Measurements from ENCODE around the gene CNTN1.
"Not testable (repeated sequence)": the region's sequence is repeated elsewhere in the genome, so short reads cannot be mapped to it uniquely, and the experiment has no call there.

CNTN1 gene

DNA sequence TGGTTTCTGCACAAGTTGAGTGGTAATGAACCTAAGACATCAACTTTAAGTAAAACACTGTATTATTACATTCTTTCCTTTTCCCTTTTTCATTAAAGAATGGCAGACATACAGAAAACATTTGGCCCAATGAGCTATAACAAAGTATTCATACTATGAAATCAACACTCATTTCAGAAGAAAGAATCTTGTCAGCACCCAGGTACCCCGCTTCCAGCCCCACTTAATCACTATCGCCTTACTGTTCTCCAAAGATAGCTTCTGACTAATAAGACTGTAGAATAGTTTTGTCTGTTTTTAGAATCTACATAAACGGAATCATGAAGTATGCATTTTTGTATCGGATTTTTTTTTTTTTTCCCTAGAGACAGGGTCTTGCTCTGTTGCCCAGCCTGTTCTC, 9.5 kb downstream of the CNTN1 start:
- no peak for DNase-seq (ENCODE audit: low spot score)

GRCh38 chr12:40711121-40711520, 18.9 kb downstream of the CNTN1 start:
- DNase-seq (ENCODE audit: low spot score): no peak

DNA sequence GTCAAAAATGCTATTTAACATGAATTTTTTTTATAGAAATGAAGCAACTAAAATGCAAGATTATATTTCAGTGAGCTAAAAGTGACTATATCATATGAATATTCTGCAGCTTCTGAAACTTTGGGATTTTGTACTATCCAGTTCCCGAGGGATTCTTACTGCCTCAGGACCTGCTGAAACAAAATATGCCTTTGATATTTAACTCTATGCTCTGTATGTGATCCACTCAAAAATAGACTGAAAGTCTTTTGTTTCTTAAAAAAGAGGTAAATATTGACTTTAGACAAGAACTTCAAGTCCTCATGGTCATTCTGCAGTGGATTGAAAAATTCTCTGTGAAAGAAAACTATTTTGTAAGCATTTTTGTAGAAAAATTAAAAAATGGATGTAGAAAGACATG, 22.4 kb downstream of the CNTN1 start:
- no peak for DNase-seq (ENCODE audit: low spot score)

DNA sequence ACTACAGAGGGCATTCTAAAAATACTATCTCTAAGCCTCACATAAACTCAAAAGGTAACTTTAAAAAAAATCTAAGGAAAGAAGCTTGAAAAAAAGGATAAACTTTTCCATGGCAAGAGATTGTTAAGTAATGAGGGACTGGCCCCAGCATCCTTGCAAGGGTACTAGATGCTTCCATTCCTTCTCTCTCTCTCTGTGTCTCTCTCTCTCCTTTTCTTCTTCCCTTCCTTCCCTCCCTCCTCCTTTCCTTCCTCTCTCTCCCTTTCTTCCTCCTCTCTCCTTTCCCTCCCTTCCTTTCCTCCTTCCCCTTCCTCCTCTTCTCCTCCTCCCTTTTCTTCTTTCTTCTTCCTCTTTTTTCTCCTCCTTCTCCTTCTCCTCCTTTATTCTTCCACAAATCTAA, 23.8 kb downstream of the CNTN1 start:
- no peak for DNase-seq (ENCODE audit: low spot score)

- DNase-seq (ENCODE audit: low spot score): no peak
Observed at GRCh38 chr12:40717576-40717975, 25.3 kb downstream of the CNTN1 start.

GRCh38 chr12:40718878-40719372, 26.7 kb downstream of the CNTN1 start:
- DNase-seq (ENCODE audit: low spot score): no peak

DNA sequence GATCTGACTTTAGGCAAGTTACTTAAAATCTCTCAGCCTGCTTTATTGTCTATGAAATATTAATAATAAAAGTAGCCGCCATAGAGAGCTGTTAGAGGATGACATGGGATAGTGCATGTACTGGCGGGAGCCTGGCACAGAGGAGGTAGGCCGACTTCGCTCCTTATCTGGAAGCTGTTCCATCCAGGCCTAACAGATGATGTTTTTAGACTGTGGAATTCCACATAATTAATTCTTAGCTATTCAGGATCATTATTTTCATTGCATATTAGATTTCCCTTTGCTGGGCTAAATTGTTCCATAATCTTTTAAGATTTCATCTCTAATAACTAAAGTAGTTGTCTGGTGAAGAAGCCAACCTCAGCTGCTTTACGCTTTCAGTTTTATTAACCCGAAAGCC, 30.8 kb downstream of the CNTN1 start:
- DNase-seq (ENCODE audit: low spot score): no peak

- no peak for DNase-seq (ENCODE audit: low spot score)
Observed at GRCh38 chr12:40726366-40726765, 34.1 kb downstream of the CNTN1 start.

DNA sequence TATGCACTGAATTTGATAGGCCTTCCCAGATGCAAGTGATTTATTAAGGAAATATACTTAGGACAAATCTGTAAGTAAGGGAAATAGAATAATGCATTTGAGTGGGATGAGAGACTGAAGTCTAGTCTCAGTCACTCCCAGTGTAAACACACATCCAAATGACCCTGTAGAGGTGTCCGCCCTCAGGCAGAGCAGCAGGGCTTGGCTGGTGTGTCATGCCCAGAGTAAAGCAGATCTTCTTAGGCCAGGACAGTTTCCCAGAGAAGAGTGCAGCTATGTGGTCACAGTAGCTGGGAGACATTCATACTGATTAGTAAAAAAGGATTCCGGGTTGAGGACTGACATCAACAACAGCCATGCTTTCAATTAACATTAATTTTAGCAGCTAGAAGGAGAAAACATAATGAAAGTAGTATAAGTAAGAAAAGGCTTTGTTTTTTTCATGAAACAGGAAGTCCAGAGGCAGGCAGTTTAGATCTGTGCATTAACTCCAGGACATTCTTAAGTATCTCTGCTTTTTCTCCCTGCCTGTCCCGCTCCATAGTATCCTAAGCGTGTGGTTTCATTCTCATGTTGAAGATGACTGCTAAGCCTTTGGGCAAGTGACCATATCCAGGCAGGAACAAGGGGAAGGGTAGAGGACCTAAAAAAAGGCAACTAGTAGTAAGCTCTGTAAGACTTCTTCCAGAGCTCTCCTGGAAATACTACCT, 35.7 kb downstream of the CNTN1 start:
- DNase-seq (ENCODE audit: low spot score): no peak

DNA sequence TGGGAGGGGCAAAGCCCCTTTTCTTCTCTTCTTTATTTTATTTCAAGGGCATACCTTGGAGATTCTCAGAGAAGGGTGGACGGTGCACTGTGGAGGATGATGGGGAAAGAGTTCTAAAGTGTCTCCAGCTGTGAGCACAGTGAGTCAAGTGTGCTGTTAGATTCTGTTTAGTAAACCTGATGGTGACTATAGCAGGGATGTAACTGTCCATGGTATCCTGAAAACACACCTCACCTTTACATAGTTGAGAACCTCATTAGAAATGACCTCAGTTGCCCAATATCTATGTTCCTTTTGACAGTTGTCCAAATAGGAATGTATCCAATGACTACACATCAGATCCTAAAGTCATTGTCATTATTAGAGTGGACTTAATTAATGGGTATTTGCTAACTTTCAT, 38.0 kb downstream of the CNTN1 start:
- no peak for DNase-seq (ENCODE audit: low spot score)

GRCh38 chr12:40733871-40734270, 41.6 kb downstream of the CNTN1 start:
- DNase-seq (ENCODE audit: low spot score): no peak

GRCh38 chr12:40734276-40734675, 42.0 kb downstream of the CNTN1 start:
- DNase-seq (ENCODE audit: low spot score): no peak

GRCh38 chr12:40735551-40736230, 43.5 kb downstream of the CNTN1 start:
- no peak for DNase-seq (ENCODE audit: low spot score)

- not testable (repeated sequence) for DNase-seq (ENCODE audit: low spot score)
Observed at GRCh38 chr12:40737416-40737815, 45.2 kb downstream of the CNTN1 start.

GRCh38 chr12:40738856-40739255, 46.6 kb downstream of the CNTN1 start:
- no peak for DNase-seq (ENCODE audit: low spot score)

DNA sequence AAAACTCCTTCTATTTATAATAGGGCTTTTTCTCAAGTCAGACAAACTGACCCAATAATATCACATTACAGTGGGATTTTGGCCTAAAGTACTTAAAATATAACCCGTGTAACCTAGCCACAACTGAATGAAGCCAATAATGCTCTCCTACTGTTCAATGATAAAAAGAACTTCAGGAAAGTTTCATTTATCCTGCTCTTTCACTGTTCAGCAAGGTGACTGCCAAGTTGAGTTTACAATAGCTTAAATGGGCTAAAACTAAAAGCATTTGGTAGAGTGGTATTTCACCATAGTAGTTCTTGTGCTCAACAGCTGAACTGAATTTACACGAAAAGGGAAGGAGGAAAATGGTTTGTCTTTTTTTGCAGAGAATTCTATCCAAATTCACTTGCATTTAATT, 49.8 kb downstream of the CNTN1 start:
- no peak for DNase-seq (ENCODE audit: low spot score)

GRCh38 chr12:40745386-40745785, 53.1 kb downstream of the CNTN1 start:
- DNase-seq (ENCODE audit: low spot score): no peak

GRCh38 chr12:40749863-40750262, 57.6 kb downstream of the CNTN1 start:
- no peak for DNase-seq (ENCODE audit: low spot score)

DNA sequence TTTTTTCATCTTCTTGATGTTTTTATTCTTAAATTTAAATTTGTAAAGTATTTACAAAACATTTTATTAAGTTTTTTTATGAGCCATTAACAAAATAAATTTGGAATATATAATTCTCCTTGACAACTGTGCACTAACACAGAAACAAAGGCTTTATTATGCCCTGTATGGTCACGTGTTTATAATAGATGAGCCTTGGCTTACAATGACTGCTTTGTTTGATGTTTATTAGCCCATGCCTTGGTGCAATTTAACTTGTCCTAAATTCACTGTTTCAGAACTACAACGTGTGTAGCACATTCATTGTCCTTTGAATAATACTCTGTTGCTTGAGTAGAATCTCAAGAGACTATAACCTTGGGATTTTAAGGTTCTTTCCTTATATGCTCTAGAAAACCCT, 59.8 kb downstream of the CNTN1 start:
- DNase-seq (ENCODE audit: low spot score): no peak

DNA sequence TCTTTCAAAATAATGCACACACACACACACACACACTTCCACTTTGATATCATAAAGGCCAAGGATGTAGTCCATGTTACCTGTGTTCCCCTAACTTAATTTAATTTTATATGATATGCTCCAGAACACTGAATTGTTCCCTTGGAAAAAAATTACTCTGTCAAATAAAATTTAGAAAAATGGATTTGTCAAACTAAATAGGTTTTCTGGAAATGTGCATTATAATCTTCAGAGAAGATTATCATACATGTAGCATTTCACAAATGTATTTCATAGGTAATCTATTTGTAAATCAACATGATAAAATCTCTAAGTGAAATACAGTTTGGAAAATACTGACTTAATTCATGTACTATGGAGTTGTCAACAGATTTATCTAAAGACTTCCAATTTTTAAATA, 68.6 kb downstream of the CNTN1 start:
- no peak for DNase-seq (ENCODE audit: low spot score)

DNA sequence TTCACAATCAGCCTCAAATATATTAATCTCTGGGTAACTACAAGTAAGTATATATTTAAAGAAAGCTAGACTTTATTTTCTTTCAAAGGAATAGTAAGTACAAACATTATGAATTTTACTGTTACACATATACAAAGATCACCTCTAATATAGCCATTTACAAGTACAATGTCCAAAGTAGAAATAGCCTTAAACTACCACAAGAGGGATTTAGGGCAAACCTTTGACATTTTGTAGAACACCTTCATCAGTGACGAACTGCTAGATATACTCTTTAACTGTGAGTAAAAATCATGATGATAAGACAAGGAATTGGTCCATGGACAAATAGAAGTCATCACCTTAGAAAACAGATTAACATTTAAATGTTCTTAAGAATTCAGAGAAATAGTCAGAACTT, 69.8 kb downstream of the CNTN1 start:
- no peak for DNase-seq (ENCODE audit: low spot score)

- no peak for DNase-seq (ENCODE audit: low spot score)
Observed at GRCh38 chr12:40768125-40768864, 76.1 kb downstream of the CNTN1 start.

DNA sequence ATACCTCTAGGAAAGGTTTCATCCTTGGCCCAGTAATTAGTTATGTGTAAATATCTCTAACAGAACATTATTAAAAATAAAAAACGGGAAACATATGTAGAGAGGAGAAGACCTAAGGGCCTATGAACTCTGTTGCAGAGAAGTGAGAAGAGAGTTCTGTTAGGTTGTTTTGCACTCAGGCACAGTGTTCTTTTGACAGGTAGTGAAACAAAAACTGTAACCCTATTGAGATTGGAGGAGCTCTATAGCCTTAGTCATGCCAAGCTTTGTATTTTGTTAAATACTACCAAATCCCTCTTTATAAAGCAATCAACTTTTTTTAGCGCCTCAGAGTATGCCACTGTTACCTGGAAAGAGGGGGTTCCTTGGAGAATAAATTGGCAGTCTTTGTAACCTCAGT, 77.6 kb downstream of the CNTN1 start:
- no peak for DNase-seq (ENCODE audit: low spot score)

Measured in hematopoietic multipotent progenitor cell treated with erythropoietin and hydrocortisone succinate and interleukin-3 and kit ligand, for 15 days (in vitro differentiated cells).